Stimulated activated CD8-positive, alpha-beta memory T cell treated with anti-CD3 and anti-CD28 coated beads, Interleukin-15, amount 100 ng/mL, for 24 hours (primary cell): Measurements from ENCODE around the gene SRGAP2B.
"Not testable (repeated sequence)": the region's sequence is repeated elsewhere in the genome, so short reads cannot be mapped to it uniquely, and the experiment has no call there.

Source experiments
- DNase-seq: peaks from one replicate; pipeline ENCODE4 v3.0.0-alpha.2; 2020; ENCODE audit warnings: low read depth

The SRGAP2B gene

GRCh38 chr1:144900841-144901240 is 194.3 kb downstream of the SRGAP2B start:
- not testable (repeated sequence) for DNase-seq

GRCh38 chr1:144894454-144895201 is 200.5 kb downstream of the SRGAP2B start:
- DNase-seq = not testable (repeated sequence)

GRCh38 chr1:144893710-144894438 is 201.3 kb downstream of the SRGAP2B start:
- DNase-seq = not testable (repeated sequence)

- not testable (repeated sequence) for DNase-seq
Observed at GRCh38 chr1:144893062-144893461, 202.1 kb downstream of the SRGAP2B start.

- not testable (repeated sequence) for DNase-seq
Observed at GRCh38 chr1:144889450-144890115, 205.5 kb downstream of the SRGAP2B start.

GRCh38 chr1:144883022-144883421 is 212.1 kb downstream of the SRGAP2B start:
- not testable (repeated sequence) for DNase-seq

- not testable (repeated sequence) for DNase-seq
Observed at GRCh38 chr1:144882343-144882742, 212.8 kb downstream of the SRGAP2B start.

- not testable (repeated sequence) for DNase-seq
Observed at GRCh38 chr1:144858607-144859006, 236.5 kb downstream of the SRGAP2B start.
